Effector CD4-positive, alpha-beta T cell (primary cell): ENCODE measurements around the gene MYL11.
"Not testable (repeated sequence)": the region's sequence is repeated elsewhere in the genome, so short reads cannot be mapped to it uniquely, and the experiment has no call there.

Experiments used
- DNase-seq: peaks from one replicate; pipeline ENCODE4 v3.0.0-alpha.2; 2020

MYL11 gene

DNA sequence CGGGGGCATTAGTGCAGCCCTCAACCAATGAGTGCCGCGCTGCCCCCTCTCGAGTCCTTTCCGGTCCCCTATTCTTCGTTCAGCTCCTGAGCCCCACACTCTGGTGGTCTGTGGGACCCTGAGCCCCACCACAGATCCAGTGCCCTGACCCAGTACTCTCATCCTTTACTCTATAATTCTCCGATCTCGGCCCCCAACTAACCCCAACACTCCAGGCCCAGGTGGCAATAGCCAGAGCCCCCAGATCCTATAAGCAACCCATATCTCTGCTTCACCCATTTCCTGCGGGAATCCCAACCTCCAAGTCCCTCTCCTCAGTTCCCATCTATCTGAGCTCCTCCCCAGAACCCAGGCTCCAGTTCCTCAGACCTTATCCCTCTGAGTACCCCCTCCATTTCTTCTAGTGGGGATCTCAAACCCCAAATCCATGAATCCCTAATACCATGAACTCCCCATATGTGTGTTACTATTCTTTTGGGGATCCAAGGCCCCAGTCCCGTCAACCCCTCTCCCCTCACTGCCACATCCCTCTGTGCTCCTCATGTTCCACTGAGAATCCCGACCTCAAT is 3.3 kb upstream of the MYL11 start:
- DNase-seq, result no peak

DNA sequence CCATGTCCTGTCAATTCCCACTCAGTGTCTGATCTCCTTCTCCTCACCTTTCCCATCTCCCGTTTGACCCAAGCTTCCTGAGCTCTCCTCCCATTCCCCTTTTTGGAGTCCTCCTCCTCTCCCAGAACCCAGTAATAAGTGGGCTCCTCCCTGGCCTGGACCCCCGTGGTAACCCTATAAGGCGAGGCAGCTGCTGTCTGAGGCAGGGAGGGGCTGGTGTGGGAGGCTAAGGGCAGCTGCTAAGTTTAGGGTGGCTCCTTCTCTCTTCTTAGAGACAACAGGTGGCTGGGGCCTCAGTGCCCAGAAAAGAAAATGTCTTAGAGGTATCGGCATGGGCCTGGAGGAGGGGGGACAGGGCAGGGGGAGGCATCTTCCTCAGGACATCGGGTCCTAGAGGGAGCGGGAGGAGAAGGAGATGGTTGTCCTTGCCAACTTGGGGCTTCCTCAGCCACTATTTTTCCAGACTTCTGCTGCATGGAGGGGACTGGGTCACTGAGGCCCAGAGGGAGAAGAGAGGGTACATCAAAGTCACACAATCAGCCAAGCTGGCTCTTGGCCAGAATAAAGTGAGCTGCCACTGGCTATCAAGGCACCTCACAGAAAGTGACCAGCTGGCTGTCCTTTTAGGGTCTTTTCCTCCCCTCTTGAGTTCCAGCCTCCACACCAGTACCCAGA is 2.4 kb upstream of the MYL11 start:
- no peak for DNase-seq

DNA sequence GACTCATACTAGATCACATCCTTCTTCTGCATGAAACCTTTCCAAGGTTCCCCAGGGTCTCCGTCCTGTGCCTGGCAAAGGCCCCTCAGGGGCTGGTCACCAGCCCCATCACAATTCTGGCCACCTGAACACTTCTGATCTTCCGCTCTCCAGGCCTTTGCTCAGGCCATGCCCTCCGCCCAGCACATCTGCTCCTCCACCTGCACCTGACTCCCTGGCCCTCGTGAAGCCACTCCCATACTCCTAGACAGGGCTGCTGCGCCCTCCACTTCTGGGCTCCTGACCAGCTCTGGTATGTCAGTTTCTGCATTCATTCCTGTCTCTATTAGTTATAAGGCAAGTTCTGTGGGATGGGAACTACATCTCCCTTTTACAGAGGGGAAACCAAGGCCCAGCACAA is 1.9 kb upstream of the MYL11 start:
- DNase-seq, result no peak

DNA sequence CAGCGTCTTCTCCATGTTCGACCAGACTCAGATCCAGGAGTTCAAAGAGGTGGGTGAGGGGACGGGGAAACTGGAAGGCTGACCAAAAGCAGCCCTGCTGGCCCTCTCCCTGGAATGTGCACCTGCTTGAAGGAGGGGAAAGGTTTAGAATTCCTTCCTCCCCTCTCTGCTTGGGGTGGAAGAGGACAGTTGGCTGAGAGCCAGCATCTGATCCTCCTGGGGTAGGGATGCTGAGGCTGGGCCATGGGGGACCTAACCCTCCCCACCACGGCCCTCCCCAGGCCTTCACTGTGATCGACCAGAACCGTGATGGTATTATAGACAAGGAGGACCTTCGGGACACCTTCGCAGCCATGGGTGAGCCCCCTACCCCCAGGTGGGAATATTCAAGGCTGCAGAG is 1.3 kb downstream of the MYL11 start:
- DNase-seq, result no peak

DNA sequence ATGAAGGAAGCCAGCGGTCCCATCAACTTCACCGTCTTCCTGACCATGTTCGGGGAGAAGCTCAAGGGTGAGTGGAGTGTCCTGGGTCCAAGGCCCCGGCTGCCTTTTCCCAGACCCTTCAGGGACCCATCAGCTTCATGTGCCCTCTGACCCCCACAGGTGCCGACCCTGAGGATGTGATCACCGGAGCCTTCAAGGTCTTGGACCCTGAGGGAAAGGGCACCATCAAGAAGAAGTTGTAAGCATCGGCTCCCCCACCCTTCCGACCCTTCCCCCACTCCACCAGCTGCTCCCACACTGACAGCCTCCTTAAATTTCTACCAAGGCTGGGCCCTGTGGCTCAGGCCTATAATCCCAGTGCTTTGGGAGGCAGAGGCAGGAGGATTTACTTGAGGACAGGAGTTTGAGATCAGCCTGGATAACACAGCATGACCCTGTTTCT is 1.9 kb downstream of the MYL11 start:
- no peak for DNase-seq

DNA sequence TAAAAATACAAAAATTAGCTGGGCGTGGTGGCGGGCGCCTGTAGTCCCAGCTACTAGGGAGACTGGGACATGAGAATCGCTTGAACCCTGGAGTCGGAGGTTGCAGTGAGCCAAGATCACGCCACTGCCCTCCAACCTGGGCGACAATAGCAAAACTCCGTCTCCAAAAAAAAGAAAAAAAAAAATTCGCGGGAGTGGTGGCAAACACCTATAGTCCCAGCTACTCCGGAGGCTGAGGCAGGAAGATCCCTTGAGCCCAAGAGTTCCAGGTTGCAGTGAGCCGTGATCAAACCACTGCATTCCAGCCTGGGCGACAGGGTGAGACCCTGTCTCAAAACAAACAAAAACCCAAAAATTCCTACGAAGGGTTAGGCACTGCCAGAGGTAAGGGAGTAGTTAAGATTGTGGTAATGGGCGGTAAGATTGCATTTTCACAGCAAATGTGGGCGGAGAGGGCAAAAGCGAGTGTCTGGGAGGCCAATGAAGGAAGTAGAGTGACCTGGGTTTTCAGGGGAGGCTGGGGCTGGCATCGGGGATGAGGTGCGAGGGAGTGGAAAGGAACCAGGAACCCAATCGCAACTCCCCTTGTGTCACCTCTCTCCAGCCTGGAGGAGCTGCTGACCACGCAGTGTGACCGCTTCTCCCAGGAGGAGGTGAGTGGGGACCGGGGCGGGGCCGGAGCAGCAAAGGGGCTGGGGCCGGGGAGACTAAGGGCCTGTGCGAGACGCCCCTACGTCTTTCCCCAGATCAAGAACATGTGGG is 2.6 kb downstream of the MYL11 start:
- no peak for DNase-seq

DNA sequence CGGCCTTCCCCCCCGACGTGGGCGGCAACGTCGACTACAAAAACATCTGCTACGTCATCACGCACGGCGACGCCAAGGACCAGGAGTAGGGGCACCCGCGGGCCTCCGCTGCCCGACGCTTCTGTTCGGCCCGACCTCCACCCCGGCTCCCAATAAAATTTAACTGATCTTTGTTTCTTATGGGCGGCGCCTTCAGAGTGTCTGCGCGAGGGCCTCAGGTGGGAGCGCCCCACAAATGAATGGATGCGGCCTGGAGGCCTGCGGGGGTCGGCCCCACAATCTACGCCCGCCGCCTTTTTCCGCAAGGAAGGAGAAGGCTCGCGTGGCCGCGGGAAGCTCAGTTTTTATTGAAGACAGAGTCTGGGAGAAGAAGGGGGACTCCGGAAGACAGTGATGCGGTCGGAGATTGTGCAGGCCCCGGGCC is 3.2 kb downstream of the MYL11 start:
- peak; percentile 89 for DNase-seq

DNA sequence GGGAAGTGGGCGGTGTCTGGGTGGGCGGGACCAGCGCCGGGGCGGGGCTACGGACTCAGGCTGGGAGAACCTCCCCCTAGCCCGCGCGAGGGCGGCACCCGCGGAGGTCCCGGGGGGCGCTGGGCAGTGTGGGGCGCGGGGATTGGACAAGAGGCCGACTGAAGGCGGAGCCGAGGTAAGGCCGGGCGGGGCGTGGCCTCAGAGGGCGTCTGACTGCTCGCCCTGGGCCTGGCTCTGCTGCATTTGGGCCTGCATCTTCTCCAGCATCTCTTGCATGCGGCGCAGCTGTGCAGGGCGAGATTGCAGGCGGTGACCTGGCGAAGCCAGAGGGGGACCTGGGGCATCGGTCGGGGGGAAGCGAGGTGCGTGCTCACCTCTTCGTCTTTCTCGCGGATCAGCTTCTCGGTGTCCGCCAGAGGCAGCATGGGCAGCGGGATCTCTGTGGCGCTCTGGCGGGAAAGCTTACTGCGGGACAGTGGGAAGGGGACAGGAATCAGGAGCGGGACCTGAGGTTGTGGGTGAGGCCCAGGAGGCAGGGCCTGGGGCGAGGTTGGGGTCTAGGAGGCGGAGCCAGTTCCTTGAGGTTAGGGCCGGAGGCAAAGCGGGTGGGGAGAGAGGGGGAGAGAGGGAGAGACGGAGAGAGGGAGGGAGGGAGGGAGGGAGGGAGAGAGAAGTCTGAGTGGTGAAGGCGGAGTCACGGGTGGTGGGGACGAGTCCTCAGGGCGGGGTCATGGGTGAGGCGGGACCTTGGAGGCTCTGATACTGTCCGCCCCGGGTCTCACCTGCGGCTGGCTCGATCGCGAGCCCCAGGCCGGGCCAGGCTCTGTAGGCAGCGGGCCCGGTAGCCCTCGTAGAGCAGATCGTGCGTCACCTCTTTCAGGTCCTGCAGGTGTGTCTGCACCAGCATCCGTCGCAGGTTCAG is 3.9 kb downstream of the MYL11 start:
- DNase-seq, result peak; percentile 98

DNA sequence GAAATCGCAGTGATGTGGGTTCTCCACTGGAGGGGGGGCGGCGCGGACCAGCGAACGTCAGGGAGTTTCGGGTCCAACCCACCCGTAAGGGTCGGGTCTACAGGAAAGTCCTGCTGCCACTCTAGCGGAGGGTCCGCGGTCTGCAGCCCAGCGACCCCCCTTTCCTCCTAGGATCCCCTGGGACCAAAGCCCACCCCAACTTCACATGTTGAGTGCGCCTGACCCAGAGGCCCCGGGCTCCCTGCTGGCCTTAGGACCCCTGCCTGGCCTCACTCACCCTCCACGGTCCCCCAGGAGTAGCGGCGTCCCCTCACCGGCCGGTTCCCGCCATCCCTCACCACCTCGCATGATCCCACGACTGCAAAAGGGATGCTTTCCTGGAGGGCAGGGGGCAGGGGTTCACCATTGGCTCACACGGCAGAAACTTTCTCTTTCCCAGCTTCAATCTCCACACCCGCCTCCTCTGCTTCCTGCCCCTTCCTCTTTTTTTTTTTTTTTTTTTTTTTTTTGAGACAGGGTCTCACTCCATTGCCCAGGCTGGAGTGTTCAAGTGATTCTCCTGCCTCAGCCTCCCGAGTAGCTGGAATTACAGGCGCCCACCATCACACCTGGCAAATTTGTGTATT is 4.7 kb downstream of the MYL11 start:
- DNase-seq, result no peak

DNA sequence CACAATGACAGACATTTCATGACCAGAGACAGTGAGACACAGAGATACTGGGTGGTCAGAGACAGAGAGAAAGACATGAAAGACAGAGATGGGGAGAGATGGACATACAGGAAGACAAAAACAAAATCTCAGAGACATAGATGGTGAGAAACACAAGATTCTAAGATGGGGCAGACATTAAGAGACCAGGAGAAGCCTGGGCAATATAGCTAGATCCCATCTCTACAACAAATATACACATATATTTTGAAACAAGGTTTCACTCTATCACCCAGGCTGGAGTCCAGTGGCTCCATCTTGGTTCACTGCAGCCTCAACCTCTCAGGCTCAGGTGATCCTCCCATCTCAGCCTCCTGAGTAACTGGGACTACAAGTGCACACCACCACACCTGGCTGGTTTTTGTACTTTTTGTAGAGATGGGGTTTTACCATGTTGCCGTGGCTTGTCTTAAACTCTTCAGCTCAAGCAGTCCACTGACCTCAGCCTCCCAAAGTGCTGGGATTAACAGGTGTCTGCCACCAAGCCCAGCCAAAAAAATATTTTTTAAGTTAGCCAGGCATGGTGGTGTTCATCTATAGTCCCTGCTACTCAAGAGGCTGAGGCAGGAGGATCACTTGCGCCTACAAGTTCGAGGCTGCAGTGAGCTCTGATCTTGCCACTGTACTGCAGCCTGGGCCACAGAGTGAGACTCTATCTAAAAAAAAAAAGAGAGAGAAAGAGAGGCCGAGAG is 5.6 kb downstream of the MYL11 start:
- no peak for DNase-seq

DNA sequence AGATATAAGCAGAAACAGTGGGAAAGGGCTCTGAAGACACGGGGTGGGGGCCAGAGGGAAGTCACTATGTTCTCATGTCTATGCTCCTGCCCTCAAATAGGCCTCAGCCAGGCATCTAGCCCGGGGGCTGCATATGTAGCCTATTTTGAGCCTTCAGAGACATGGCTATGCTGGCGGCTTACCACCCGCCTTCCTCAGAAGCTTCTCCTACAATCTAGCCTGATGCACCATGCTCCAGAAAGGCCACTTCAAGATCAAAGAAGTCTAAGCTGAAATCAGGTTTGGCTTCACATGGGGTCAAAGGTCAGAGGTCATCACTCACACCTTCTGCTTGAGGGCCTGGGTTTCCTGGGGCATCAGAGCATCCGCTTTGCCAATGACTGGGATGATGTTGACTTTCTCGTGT is 6.2 kb downstream of the MYL11 start:
- no peak for DNase-seq

DNA sequence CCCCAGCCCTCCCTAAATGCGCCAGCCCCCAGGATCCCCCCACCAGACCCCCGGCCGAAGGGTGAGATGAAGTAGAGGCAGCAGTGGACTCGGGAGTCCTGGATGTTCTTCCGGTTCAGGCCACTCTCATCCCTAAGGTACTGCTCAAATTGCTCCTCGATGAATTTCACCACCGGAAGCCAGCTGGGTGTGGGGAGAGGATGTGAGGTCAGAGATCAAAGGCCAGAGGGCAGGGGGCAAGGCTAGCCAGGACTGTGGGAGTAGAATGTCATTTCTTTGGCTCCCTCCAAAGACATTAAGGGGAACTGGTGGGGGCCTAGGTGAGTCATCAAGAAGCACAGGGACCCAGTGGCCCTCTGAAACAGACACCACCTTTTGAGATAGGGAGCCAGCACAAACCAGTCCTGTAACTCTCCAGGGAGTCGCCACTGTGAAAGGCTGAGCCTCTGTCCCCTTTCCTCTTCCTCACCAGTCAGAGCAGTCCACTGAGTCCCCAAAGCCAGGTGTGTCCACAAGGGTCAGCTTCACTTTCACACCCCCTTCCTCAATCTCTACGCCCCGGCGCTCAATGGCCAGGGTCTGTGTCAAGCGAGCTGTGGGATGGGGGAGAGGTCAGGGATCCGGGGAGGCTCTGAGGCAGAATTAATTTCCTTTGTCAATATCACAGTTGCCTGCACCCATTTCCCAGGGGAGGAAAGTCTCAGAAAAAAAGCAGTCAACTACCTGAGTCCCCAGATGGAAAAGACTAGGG is 6.9 kb downstream of the MYL11 start:
- DNase-seq, result no peak

DNA sequence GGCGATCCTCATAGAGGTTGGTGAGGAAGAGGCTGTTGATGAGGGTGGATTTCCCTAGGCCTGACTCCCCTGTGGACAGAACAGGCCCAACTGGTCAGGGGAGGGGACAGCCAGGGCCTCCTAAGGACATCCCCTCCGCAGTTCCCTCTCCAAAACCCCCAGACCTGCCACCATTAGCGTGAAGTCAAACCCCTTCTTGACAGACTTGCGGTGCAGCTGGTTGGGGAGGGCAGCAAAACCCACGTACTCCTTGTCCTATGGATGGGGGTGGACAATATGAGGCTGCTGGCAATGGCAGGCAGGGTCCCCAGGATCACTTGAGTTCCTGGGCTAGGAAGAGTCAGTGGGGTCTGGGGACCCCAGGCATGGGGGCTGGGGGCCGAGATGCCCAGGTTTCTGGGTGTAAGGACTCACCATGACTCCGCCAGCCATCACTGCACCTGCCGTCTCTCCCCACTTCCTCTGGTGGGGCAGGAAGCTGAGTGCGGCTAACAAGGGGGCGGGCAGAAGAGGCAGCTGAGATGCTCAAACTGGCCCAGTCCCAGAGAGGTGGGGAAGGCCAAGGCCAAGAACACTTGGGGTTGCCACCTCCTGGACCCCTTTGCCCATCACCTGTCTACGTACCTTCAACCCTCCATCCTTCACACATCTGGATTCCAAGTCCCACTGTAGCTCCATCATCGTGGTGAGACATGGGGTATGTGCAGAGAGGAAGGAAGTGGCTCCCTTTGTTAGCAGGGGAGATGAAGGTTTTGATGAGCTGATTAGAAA is 7.7 kb downstream of the MYL11 start, which contains the start of gene SEPTIN1:
SEPTIN1 (minus strand) TSS at position 451 of the 771 bp plus-strand sequence; CDS start at position 432, 19 bp downstream.
- DNase-seq, result peak; percentile 71

DNA sequence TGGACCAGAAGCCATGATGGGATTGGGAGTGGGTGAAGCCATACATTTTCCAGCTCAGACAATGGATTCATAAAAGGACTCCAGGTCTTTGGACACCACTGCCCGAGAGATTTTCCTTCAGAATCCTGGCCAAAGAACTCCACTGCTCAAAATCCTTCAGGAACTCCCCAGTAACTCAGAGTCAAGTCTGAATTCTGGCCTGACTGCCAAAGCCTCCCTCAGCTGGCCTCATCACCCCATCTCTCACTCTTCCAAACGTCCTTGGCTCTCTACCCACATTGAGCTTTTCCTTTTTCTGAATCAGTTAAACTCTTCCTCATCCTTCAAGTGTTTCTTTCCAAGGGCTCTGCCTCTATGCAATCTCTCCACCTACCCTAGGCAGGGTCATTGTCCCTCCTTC is 8.9 kb downstream of the MYL11 start:
- DNase-seq, result no peak

DNA sequence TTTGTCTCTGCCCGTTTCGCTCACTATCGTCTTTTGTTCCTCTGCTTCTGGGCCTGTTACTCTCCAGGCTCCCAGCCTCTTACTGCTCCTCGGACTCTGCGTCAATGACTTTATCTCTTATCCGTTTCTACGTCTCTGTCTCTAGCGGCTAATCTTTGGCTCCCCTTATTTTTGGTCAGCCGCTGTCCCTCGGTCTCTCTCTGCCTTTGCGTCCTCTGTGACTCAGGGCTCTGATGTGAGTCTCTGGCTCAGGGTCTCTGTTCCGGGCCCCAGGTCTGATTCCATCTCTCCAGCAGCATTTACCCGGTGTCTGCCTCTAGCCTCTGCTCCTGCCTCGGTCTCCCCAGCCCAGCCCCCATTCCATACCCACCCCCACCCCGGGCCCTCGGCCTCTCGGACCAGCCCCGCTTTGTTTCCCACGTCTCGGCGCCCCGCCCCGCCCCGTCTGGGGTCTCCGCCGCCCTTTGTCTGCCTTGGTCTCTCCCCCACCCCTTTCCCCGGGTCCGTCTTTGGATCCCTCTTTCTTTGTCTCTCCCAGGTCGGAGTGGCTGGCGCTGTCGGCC is 20.1 kb downstream of the MYL11 start:
- DNase-seq, result no peak

DNA sequence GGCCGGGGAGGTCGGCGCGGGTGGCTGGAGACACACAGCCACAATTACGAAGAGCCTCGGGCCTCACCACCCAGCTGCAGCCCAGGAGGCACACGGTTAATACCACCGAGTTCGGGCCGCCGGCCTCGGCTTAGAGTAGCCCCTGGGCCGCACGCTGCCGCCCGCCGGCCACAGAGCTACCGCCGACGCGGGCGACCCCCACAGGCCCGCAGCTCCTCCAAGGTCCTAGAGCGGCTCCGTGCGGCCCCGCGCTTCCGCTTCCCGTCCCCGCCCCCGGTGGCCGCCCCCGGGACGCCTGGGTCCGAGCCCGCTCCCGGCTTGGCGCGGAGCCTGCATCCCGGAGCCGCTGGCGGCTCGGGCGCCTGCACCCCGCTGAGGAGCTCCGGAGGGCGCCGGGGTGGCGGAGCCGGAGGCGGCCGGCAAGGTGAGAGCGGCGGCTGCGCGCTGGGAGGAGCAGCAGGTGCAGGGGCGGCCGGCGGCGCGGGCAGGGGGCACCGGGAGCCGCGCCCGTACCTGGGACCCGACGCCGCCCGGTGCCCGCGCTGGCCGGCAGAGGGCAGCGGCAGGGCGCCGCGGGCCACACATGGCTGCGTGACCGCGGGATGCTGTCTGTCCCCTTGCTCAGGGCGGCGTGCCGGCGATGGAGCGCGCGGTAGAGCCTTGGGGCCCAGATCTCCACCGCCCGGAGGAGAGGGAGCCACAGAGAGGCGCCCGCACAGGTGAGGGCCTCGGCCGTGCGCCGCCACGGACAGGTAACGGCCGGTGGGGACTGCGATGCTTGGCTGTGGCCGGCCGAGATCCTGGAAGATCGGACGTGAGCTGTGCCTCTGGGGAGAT is 20.8 kb downstream of the MYL11 start, which contains the start of gene ZNF48:
ZNF48 (plus strand) TSS at position 266 of the 837 bp plus-strand sequence; CDS start at position 641, 375 bp downstream.
- DNase-seq, result peak; percentile 34

DNA sequence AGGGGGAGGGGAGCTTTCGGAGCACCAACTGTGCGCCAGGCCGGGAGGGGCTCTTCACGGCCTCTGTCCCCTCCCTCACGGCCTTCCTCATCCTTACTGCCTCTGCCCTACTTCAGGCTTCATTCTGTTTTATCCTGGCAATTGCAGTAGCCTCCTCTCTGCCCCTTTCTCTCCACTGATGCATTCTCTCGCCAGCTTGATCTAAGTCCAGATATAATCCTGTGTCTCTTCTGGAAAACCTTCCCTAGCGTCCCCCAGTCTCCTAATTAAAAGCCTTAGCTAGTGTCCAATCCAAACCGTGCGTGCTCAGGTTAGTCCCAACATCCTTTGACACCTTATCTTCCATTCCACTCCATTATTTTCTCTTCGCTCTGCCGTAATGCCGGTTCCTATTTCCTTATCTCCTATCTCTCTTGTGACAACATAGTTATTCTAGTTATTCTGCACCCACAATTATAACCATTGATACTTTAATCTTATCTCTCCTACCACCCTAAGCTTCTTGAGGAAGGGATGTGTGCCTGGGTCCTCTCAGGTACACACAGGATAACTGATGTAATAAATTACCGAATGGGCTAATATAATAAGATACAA is 21.5 kb downstream of the MYL11 start:
- DNase-seq, result no peak

DNA sequence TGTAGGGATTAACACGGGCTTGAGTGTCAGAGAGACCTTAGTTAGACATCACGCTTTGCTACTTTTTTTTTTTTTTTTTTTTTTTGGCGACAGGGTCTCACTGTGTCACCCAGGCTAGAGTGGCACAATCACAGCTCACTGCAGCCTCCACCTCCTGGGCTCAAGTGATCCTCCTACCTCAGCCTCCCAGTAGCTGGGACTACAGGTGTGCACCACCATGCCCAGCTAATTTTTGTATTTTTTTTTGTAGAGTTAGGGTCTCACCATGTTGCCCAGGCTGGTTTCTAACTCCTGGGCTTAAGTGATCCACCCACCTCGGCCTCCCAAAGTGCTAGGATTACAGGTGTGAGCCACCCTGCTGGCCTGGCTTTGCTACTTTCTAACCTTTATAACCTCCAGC is 22.0 kb downstream of the MYL11 start:
- DNase-seq, result not testable (repeated sequence)
